ENCODE results near the gene NAA15.
"Not testable (repeated sequence)": the region's sequence is repeated elsewhere in the genome, so short reads cannot be mapped to it uniquely, and the experiment has no call there.

DNA sequence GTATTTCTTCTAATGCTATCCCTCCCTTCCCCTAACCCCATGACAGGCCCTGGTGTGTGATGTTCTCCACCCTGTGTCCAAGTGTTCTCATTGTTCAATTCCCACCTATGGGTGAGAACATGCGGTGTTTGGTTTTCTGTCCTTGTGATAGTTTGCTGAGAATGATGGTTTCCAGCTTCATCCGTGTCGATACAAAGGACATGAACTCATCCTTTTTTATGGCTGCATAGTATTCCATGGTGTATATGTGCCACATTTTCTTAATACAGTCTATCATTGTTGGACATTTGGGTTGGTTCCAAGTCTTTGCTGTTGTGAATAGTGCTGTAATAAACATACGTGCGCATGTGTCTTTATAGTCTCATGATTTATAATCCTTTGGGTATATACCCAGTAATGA is 163.2 kb downstream of the NAA15 start:
- TF ChIP-seq, protein P1, sequence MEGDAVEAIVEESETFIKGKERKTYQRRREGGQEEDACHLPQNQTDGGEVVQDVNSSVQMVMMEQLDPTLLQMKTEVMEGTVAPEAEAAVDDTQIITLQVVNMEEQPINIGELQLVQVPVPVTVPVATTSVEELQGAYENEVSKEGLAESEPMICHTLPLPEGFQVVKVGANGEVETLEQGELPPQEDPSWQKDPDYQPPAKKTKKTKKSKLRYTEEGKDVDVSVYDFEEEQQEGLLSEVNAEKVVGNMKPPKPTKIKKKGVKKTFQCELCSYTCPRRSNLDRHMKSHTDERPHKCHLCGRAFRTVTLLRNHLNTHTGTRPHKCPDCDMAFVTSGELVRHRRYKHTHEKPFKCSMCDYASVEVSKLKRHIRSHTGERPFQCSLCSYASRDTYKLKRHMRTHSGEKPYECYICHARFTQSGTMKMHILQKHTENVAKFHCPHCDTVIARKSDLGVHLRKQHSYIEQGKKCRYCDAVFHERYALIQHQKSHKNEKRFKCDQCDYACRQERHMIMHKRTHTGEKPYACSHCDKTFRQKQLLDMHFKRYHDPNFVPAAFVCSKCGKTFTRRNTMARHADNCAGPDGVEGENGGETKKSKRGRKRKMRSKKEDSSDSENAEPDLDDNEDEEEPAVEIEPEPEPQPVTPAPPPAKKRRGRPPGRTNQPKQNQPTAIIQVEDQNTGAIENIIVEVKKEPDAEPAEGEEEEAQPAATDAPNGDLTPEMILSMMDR (IDR thresholded peaks at IDR 0.05), result not testable (repeated sequence)
- not testable (repeated sequence) for TF ChIP-seq POLR2A (IDR thresholded peaks at IDR 0.05)
